Heart left ventricle (tissue), 16 donors: ENCODE results near the gene RITA1. TPM values are rescaled to one million over a fixed set of nuclear protein-coding genes. Genes with fewer than 3 reads are reported as not detected.

Source experiments
- ATAC-seq, 4 donors: fragments of 200-7000 bp; cut with Tn5 transposase; one replicate each; pipeline ENCODE4 v1.9.1; 2020 to 2022; ENCODE audit warnings: moderate library complexity in 4 of 4, mild to moderate bottlenecking in 3 of 4, moderate number of reproducible peaks in 1 of 4
- DNase-seq, 5 donors: peaks; one replicate each; pipeline ENCODE4 v3.0.0-alpha.2; 2020
- H3K27ac ChIP-seq, 12 donors: fragments of 200-600 bp; sonication (generic) in 4 of 12; one replicate each; pipeline versions ENCODE4 v1.5.0 to v1.8.0; 2016 to 2022; ENCODE audit warnings: mild to moderate bottlenecking in 2 of 12
- H3K27me3 ChIP-seq, 9 donors: fragments of 200-600 bp; sonication (generic) in 2 of 9; one replicate each; pipeline versions ENCODE4 v1.5.1 to v1.8.0; 2016 to 2022; ENCODE audit warnings: mild to moderate bottlenecking in 3 of 9
- H3K36me3 ChIP-seq, 9 donors: fragments of 200-600 bp; sonication (generic) in 2 of 9; one replicate each; pipeline versions ENCODE4 v1.5.0 to v1.8.0; 2018 to 2022; ENCODE audit warnings: mild to moderate bottlenecking in 2 of 9
- H3K4me1 ChIP-seq, 12 donors: fragments of 200-600 bp; sonication (generic) in 4 of 12; one replicate each; pipeline versions ENCODE4 v1.5.0 to v1.8.0; 2016 to 2022; ENCODE audit warnings: mild to moderate bottlenecking in 3 of 12
- H3K4me3 ChIP-seq, 12 donors: fragments of 200-600 bp; sonication (generic) in 4 of 12; one replicate each; pipeline versions ENCODE4 v1.5.0 to v1.8.0; 2017 to 2022; ENCODE audit warnings: mild to moderate bottlenecking in 9 of 12, moderate library complexity in 4 of 12
- H3K9me3 ChIP-seq, 12 donors: fragments of 200-600 bp; sonication (generic) in 4 of 12; one replicate each; pipeline versions ENCODE4 v1.5.0 to v1.8.0; 2016 to 2022; ENCODE audit warnings: mild to moderate bottlenecking in 1 of 12
- CTCF ChIP-seq, 12 donors: fragments of 200-600 bp; sonication (generic) in 4 of 12; IDR thresholded peaks; one replicate each; pipeline versions ENCODE4 v1.5.0 to v1.8.0; 2018 to 2022; ENCODE audit warnings: antibody characterized with exemption in 12 of 12, mild to moderate bottlenecking in 5 of 12
- POLR2A ChIP-seq, 2 donors: fragments of 450-650 bp; IDR thresholded peaks; one replicate each; pipeline ENCODE4 v1.6.1; 2017; ENCODE audit warnings: antibody characterized with exemption in 2 of 2, mild to moderate bottlenecking in 2 of 2, moderate library complexity in 2 of 2
- WGBS, 4 donors: extraction: QIAGEN DNeasy Blood & Tissue Kit in 2 of 4; methylation state at CpG; one replicate each; pipeline versions ENCODE4 v1.1.5 to v1.1.7; 2013 to 2018; 5-methylcytosine and 5-hydroxymethylcytosine counted together
- intact Hi-C, 10 donors: fragments of 100-400 bp; cut with DNase I; formaldehyde crosslinking; loops; one replicate each; pipeline versions ENCODE4 v1.11.1 to v1.14.2; 2022
- polyA plus RNA-seq, 2 donors: library from polyadenylated mRNA; stranded (reverse); fragments of 200-250 nt; gene quantifications; one replicate each; pipeline ENCODE4 v1.2.3, GENCODE V29; 2013
- total RNA-seq, 9 donors: library from RNA; depleted of rRNA in 2 of 9; stranded (reverse); fragments of >200 nt in 2 of 9; fragmentation: NEBNext Ultra II Directional in 3 of 9; extraction: Animal tissue kit (Norgen Biotek cat#: 25700) in 3 of 9; gene quantifications; one replicate each; pipeline versions ENCODE4 v1.1.0 to v1.2.4, GENCODE V29; 2016 to 2023
- donor health status: ischemic (EF 13 %, LVEDD 7.1; RV severe dilation, severe dysfunction).
- donor health status: healthy with polysubstance abuse.
- donor health status: DM: no; HTN: yes; CAD: no.
- donor health status: DM: no; HTN: no; CAD: no.
- donor health status: ischemic (EF 25% LVEDD 6.9; RV normal size, moderate dysfunction).
- donor health status: ischemic (EF 25% LVEDD 5.7; RV mildly dilated, moderate dysfunction).
- donor health status: healthy.
- donor health status: DM: yes; HTN: yes; CAD: no.
- donor health status: ischemic (EF 35%, LVEDD 5.7; RV mildly dilated, moderate dysfunction).
- donor health status: nonischemic (EF 11% LVEDD 7.7; RV severe dilation, severe dysfunction).
- donor health status: DM: yes; HTN: yes; CAD: no.
- donor health status: PGD.
- donor health status: ischemic (EF 29% LVEDD 5.4; RV normal size, mild dysfunction).
- donor health status: nonischemic (EF 23%, LVEDD 6.1; RV moderate dilation, normal function).

RITA1 gene
- total and polyA plus RNA-seq, 11 donors, result 10.4 to 30.7 (median 14.7) TPM

DNA sequence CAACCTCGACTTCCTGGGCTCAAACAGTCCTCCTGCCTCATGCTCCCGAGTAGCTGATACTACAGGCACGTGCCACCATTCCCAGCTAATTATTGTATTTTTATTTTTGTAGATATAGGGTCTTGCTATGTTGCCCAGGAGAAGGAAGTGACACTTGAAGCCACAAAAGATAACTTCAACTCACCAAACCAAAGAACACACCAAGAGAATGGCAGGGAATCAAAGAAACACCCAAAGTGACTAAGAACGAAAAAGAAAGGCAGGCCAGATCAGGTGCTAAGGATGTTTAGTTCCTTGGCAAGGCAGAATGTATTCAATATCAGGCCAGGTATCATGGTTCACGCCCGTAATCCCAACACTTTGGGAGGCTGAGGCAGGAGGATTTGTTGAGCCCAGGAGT is 25.6 kb downstream of the RITA1 start:
- Histone ChIP-seq H3K4me1 (peaks cover 0 to 82% (median 21%) of the 10 kb centered on the region in 12 donors), H3K9me3 (no peaks in the 10 kb centered on the region), H3K36me3 (no peaks in the 10 kb centered on the region), H3K27ac (no peak overlapping the region), H3K27me3 (no peaks in the 10 kb centered on the region), H3K4me3 (no peak overlapping the region)
- intact Hi-C loops, result no loop called here
- TF ChIP-seq CTCF (IDR thresholded peaks at IDR 0.05), result no peak
- TF ChIP-seq POLR2A (IDR thresholded peaks at IDR 0.05), result no peak
- ATAC-seq (no peak), DNase-seq (no peak)
- WGBS, 4 donors, result 85 to 97% (median 95%) methylated on average over 6 of the region's 6 CpGs

DNA sequence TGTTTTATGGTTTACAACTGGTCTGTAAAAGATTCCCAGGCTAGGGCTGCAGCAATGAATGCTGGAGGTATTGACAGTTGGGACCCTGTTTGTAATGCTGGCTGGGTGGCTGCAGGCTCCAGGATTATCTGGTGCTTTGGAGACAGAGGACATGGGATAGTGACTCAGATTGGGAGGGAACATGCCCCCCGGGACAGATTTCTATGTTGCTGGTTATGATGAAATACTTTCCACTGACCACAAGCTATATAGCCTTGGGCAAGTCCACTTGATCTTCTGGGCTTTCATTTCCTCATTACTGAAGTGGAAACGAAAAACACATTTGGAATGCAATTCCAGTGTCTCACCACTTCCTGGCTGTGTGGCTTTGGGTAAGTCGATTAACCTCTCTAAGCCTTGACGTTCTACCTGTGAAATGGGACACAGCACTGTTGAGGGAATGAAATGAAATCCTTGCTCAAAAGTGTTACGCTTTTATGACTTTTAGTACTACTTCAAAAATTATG is 29.4 kb downstream of the RITA1 start:
- peak in 4 of 5 donors; percentile 56 to 82 (median 68) for DNase-seq
- no peaks in the 10 kb centered on the region for H3K9me3 ChIP-seq
- ATAC-seq, result peak; percentile 82 to 96 (median 94)
- no peaks in the 10 kb centered on the region for H3K27me3 ChIP-seq
- H3K4me1 ChIP-seq, result peaks cover 0 to 59% (median 14%) of the 10 kb centered on the region in 12 donors
- H3K27ac ChIP-seq, result peak overlapping the region in 7 of 12 donors; percentile 15 to 80 (median 33)
- H3K4me3 ChIP-seq, result no peak overlapping the region
- 50 to 65% (median 59%) methylated on average over 5 of the region's 5 CpGs for WGBS, 4 donors
- no peaks in the 10 kb centered on the region for H3K36me3 ChIP-seq
- intact Hi-C loops, result no loop called here
- TF ChIP-seq POLR2A (IDR thresholded peaks at IDR 0.05) (no peak), CTCF (IDR thresholded peaks at IDR 0.05) (peak in 1 of 12 donors; percentile 12)

DNA sequence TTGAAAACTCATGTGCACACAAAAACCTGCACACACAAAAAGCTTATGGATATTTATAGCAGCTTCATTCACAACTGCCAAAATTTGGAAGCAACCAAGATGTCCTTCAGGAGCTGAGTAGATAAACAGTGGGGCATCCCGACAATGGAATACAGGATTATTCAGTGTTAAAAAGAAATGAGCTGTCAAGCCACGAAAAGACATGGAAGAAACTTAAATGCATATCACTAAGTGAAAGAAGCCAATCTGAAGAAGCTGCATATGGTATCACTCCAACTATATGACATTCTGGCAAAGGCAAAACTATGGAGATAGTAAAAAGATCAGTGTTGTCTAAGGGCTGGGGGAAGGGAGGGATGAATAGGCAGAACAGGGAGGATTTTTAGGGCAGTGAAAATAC is 30.5 kb downstream of the RITA1 start:
- DNase-seq, result no peak
- no peaks in the 10 kb centered on the region for H3K36me3 ChIP-seq
- H3K9me3 ChIP-seq, result no peaks in the 10 kb centered on the region
- intact Hi-C loops, result no loop called here
- peaks cover 0 to 57% (median 19%) of the 10 kb centered on the region in 12 donors for H3K4me1 ChIP-seq
- TF ChIP-seq POLR2A (IDR thresholded peaks at IDR 0.05), result no peak
- TF ChIP-seq CTCF (IDR thresholded peaks at IDR 0.05), result no peak
- WGBS, 4 donors, result 36 to 49% (median 44%) methylated on average over 2 of the region's 2 CpGs
- H3K27ac ChIP-seq, result no peak overlapping the region
- H3K27me3 ChIP-seq, result no peaks in the 10 kb centered on the region
- no peak for ATAC-seq
- H3K4me3 ChIP-seq, result no peak overlapping the region

DNA sequence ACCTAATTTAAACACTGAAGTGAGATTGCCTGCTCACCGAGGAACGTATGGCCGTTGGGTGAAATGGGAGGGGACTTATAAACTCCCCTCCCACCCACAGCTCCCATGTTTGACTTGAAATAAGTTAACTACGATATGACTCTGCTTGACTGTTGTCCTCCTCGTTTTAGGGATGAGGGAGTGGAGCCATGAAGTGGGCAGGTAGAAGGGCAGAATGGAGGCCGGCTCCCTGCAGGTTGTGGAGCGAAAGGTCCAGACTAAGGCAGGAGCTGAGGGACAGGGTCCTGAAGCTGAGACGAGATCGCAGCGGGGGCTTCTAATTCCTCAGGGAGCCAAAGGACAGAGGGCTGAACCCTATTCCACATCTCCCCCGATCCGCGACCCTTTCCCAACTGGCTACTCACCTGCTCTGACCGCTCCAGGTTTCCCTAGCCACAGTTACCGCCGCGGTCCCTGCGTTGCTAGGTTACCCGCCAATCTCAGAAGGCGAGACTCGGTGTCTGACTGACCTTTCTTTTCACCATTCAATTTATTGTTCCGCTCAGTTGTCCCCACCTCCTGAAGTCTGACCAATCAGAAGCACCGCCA is 35.2 kb downstream of the RITA1 start:
- Histone ChIP-seq H3K4me1 (peaks cover 9 to 55% (median 43%) of the 10 kb centered on the region in 12 donors), H3K9me3 (no peaks in the 10 kb centered on the region), H3K27ac (peak overlapping the region in 6 of 12 donors; percentile 1 to 53 (median 36)), H3K36me3 (peaks cover 0 to 4% (median 0%) of the 10 kb centered on the region in 9 donors), H3K4me3 (peak overlapping the region in 11 of 12 donors; percentile 38 to 97 (median 68)), H3K27me3 (no peaks in the 10 kb centered on the region)
- TF ChIP-seq POLR2A (IDR thresholded peaks at IDR 0.05), result no peak
- TF ChIP-seq CTCF (IDR thresholded peaks at IDR 0.05), result no peak
- DNase-seq (no peak), ATAC-seq (no peak)
- intact Hi-C loops, result loop anchor here in 4 of 10 donors (1.0 to 10.0 kb wide), 6 partner anchors 35 to 77 kb away; partner anchors contain the start of genes DDX54 (in 1 of the 4) and RITA1 (in 1 of the 4)
- 1 to 2% (median 1%) methylated on average over 20 to 23 of the region's 23 CpGs for WGBS, 4 donors
